ENCODE measurements around the gene LZTR1.

DNA sequence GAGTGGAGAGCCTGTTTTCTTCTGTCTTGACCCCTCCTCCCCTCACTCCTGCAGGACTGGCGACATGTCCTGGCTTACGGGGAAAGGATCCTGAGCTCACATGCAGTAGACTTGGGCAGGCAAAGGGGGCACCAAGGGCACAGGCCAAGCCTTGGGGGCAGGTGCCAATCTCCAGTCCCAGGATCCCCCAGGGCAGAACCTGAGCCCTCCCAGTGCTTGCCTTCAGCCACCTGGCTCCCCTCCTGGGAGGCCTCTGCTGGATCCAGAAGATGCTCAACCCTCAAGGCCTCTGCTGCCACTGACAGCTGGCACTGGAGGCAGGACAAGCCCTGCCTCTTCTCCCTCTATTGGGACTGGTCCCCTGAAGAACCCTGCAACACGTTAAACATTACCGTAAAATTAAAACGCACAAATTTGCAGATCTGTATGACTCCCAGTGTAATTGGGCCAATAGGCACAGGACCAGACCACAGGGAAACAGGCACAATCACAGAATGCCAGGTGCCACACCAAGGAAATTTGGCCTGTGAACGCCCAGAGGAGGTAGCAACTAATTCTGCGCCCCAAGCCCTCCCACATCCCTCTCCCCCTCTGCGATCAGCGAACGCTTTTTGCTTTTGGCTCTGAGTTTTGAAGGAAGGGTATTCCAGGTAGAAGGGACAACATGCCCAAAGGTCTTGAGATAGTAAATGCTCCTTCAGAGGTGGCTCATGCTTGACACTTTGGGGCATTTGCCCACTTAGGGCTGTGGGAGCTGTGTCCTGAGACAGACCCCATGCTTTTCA, 967 bp upstream of the LZTR1 start:
- TF ChIP-seq, protein P1, sequence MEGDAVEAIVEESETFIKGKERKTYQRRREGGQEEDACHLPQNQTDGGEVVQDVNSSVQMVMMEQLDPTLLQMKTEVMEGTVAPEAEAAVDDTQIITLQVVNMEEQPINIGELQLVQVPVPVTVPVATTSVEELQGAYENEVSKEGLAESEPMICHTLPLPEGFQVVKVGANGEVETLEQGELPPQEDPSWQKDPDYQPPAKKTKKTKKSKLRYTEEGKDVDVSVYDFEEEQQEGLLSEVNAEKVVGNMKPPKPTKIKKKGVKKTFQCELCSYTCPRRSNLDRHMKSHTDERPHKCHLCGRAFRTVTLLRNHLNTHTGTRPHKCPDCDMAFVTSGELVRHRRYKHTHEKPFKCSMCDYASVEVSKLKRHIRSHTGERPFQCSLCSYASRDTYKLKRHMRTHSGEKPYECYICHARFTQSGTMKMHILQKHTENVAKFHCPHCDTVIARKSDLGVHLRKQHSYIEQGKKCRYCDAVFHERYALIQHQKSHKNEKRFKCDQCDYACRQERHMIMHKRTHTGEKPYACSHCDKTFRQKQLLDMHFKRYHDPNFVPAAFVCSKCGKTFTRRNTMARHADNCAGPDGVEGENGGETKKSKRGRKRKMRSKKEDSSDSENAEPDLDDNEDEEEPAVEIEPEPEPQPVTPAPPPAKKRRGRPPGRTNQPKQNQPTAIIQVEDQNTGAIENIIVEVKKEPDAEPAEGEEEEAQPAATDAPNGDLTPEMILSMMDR (IDR thresholded peaks at IDR 0.05; ENCODE audit: low read depth, low read length) = no peak
- TF ChIP-seq POLR2A (IDR thresholded peaks at IDR 0.05; ENCODE audit: extremely low read depth, insufficient read length) = no peak
- no peak for TF ChIP-seq MYC (IDR thresholded peaks at IDR 0.05; ENCODE audit: low read depth, low read length)
- TF ChIP-seq, protein P2, sequence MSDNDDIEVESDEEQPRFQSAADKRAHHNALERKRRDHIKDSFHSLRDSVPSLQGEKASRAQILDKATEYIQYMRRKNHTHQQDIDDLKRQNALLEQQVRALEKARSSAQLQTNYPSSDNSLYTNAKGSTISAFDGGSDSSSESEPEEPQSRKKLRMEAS (IDR thresholded peaks at IDR 0.05; ENCODE audit: low read depth, low read length) = no peak

All from NB4 (cell line).